ENCODE results near the gene GFRA4. TPM values are rescaled to one million over a fixed set of nuclear protein-coding genes. Genes with fewer than 3 reads are reported as not detected.

Gene GFRA4
- total RNA-seq, 1 experiment from 2014 or later: not detected

Other genes with a start within 250 kb of the GFRA4 start
- gene ATRN, start 192.4 kb downstream of the GFRA4 start, total RNA-seq (2022): 29.7 and 34.7 TPM in 2 replicates
- not detected in 2 replicates for gene ADAM33, start 18.6 kb upstream of the GFRA4 start, total RNA-seq (2022)
- gene SIGLEC1, start 49.2 kb upstream of the GFRA4 start, total RNA-seq (2022): not detected in 2 replicates
- gene HSPA12B, start 69.3 kb upstream of the GFRA4 start, total RNA-seq (2022): not detected in 2 replicates
- gene ADISSP, start 104.4 kb upstream of the GFRA4 start, total RNA-seq (2022): 37.8 and 58.8 TPM in 2 replicates
- gene SPEF1, start 118.0 kb upstream of the GFRA4 start, total RNA-seq (2022): 0.32 TPM in 1 of 2 replicates, not detected in the other
- 51.5 and 54.8 TPM in 2 replicates for gene CENPB, start 123.3 kb upstream of the GFRA4 start, total RNA-seq (2022)
- 134 and 137 TPM in 2 replicates for gene CDC25B, start 132.9 kb upstream of the GFRA4 start, total RNA-seq (2022)
- 15.8 and 19.2 TPM in 2 replicates for gene AP5S1, start 157.1 kb upstream of the GFRA4 start, total RNA-seq (2022)
- 31.7 and 39.7 TPM in 2 replicates for gene MAVS, start 183.4 kb upstream of the GFRA4 start, total RNA-seq (2022)
- gene PANK2, start 226.0 kb upstream of the GFRA4 start, total RNA-seq (2022): 29.2 and 32.8 TPM in 2 replicates

Measured in MCF 10A (cell line).